ENCODE data around the gene EPB41. TPM values are rescaled to one million over a fixed set of nuclear protein-coding genes. Genes with fewer than 3 reads are reported as not detected.
"Not testable (repeated sequence)": the region's sequence is repeated elsewhere in the genome, so short reads cannot be mapped to it uniquely, and the experiment has no call there.

The EPB41 gene
- total RNA-seq, 3 donors from 2014 or later: 45.8 to 82.2 (median 76.3) TPM

DNA sequence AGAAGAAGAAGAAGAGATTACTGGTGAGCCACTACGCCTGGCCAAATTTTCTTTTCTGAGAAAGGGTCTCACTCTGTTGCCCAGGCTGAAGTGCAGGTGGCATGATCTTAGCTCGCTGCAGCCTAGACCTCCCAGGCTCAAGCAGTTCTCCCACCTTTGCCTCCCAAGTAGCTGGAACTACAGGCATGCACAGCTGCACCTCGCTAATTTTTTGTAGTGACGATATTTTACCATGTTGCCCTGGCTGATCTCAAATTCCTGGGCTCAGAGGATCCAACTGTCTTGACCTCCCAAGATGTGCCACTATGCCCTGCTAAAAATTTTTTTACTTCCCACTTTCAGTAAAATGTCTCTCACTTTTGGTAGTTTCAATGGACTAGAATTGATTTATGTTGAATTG is 184.9 kb downstream of the EPB41 start:
- Histone ChIP-seq H3K9me3 (no peaks in the 10 kb centered on the region), H3K36me3 (ENCODE audit: low read depth) (no peaks in the 10 kb centered on the region), H3K4me3 (no peak overlapping the region), H3K4me1 (ENCODE audit: low read depth) (no peaks in the 10 kb centered on the region)
- TF ChIP-seq, protein P1, sequence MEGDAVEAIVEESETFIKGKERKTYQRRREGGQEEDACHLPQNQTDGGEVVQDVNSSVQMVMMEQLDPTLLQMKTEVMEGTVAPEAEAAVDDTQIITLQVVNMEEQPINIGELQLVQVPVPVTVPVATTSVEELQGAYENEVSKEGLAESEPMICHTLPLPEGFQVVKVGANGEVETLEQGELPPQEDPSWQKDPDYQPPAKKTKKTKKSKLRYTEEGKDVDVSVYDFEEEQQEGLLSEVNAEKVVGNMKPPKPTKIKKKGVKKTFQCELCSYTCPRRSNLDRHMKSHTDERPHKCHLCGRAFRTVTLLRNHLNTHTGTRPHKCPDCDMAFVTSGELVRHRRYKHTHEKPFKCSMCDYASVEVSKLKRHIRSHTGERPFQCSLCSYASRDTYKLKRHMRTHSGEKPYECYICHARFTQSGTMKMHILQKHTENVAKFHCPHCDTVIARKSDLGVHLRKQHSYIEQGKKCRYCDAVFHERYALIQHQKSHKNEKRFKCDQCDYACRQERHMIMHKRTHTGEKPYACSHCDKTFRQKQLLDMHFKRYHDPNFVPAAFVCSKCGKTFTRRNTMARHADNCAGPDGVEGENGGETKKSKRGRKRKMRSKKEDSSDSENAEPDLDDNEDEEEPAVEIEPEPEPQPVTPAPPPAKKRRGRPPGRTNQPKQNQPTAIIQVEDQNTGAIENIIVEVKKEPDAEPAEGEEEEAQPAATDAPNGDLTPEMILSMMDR (IDR thresholded peaks at IDR 0.05): no peak
- intact Hi-C loops (cut with DNase I, micrococcal nuclease): no loop called here
- no peak for DNase-seq
- ATAC-seq: no peak

DNA sequence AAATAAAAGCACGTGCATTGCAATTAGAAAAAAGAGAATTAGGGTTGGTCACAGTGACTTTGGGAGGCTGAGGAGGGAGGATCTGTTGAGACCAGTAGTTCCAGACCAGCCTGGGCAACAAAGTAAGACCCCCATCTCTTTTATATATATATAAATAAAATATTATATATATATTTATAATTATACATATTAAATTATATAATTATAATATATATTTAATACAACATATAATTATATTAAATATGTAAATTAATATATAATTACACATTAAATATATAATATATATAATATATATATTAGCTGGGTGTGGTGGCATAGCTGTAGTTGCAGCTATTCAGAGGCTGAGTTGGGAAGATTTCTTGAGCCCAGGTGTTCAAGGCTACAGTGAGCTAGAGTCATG is 186.1 kb downstream of the EPB41 start:
- Histone ChIP-seq H3K9me3 (no peaks in the 10 kb centered on the region), H3K4me1 (ENCODE audit: low read depth) (no peaks in the 10 kb centered on the region), H3K36me3 (ENCODE audit: low read depth) (no peaks in the 10 kb centered on the region), H3K4me3 (no peak overlapping the region)
- TF ChIP-seq, protein P1 (IDR thresholded peaks at IDR 0.05): no peak
- intact Hi-C loops (cut with DNase I, micrococcal nuclease): no loop called here
- ATAC-seq (no peak), DNase-seq (no peak)

DNA sequence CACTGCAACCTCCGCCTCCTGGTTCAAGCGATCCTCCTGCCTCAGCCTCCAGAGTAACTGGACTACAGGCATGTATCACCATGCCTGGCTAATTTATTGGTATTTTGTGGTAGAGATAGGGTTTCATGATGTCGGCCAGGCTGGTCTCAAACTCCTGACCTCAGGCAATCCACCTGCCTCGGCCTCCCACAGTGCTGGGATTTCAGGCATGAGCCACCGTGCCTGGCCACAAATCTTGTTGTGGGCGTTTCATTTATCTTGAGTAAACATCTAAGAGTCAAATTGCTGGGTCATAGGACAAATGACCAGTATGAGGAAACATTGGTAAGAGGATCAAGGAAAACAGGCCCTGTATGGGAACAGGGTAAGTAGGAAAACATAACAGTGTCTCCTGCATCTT is 191.5 kb downstream of the EPB41 start:
- no peak for ATAC-seq
- TF ChIP-seq, protein P1 (IDR thresholded peaks at IDR 0.05): no peak
- H3K4me1 ChIP-seq (ENCODE audit: low read depth): no peaks in the 10 kb centered on the region
- no peak overlapping the region for H3K4me3 ChIP-seq
- intact Hi-C loops (cut with DNase I, micrococcal nuclease): no loop called here
- no peaks in the 10 kb centered on the region for H3K9me3 ChIP-seq
- no peak for DNase-seq
- H3K36me3 ChIP-seq (ENCODE audit: low read depth): no peaks in the 10 kb centered on the region

DNA sequence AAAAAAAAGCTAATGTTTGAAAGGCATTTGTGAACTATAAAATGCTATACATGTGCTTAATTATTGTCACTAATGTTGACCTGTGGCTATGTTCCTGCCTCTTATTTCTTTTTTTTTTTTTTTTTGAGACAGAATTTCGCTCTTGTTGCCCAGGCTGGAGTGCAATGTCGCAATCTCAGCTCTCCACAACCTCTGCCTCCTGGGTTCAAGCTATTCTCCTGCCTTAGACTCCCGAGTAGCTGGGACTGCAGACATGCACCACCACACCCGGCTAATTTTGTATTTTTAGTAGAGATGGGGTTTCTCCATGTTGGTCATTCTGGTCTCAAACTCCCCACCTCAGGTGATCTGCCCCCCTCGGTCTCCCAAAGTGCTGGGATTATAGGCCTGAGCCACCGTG is 193.7 kb downstream of the EPB41 start:
- H3K4me1 ChIP-seq (ENCODE audit: low read depth); H3K4me3 ChIP-seq; H3K9me3 ChIP-seq; DNase-seq; H3K36me3 ChIP-seq (ENCODE audit: low read depth); intact Hi-C loops (cut with DNase I, micrococcal nuclease); ATAC-seq: not testable (repeated sequence)

DNA sequence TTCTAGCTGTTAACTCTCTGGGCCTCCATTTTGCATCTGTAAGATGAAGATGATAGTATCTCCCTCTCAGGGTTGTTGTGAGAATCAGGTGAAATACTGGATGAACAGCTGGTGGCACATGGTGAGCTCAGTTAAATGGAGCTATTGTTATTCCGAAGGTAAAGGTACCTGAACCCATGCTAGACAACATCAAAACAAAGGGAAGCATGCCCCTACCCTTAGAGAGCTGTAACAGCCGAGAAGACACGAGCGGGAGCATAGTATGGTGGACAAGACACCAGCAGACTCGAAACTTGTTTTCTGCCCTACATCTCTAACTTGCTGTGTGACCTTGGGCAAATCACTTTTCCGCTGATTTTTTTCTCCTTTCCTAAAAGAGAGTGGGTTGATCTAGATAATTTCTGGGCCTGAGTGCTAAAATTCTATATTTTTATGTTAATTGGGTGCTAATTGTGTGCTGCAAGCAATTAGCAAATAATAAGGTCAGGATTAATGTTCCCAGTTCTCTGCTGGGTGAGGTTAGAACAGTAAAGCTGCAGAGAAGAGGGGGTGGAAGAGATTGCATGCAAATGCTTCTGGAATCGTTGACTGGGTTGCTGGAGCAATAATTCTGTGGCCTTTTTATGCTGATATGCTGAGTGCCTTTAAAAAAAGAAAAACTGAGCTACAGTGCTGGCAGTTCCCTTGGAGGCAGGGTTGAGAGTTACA is 198.5 kb downstream of the EPB41 start:
- TF ChIP-seq, protein P1 (IDR thresholded peaks at IDR 0.05): no peak
- Histone ChIP-seq H3K4me1 (ENCODE audit: low read depth) (no peaks in the 10 kb centered on the region), H3K36me3 (ENCODE audit: low read depth) (no peaks in the 10 kb centered on the region), H3K4me3 (no peak overlapping the region), H3K9me3 (no peaks in the 10 kb centered on the region)
- intact Hi-C loops (cut with DNase I, micrococcal nuclease): no loop called here
- ATAC-seq: no peak
- DNase-seq: no peak

DNA sequence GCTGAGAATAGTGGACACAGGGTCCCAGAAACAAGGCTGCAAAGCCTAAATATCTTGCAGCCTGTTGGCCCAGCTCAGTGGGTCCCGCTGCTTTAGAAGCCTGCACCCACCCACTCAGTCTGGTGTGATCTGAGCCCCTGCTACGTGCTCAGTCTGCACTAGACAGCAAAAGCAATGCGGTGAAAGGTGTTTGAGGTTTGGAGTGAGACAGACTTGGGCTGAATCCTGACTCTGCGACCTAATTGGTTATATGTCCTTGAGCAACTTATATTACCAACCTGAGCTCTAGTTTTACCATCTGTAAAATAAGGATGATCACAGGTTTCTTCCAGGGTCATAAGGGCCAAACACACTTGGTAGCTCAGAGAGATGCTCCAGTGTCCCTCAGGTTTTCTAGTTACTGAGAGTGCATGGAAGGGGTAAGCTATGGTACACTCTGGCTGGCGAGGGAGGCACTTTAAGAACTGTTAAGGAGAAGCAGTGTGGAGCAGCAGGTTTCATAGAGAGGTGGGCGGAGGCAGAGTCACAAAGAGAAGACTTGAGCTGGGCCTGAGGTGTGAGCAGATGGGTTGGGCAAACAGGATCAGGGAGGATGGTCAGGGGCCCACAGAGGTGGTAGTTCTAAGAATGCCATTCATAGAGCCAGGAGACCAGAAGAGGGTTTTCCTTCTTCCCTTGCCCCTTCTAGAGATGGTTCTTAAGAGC is 199.2 kb downstream of the EPB41 start:
- intact Hi-C loops (cut with DNase I, micrococcal nuclease): no loop called here
- DNase-seq (no peak), ATAC-seq (no peak)
- Histone ChIP-seq H3K4me3 (no peak overlapping the region), H3K9me3 (no peaks in the 10 kb centered on the region), H3K36me3 (ENCODE audit: low read depth) (no peaks in the 10 kb centered on the region), H3K4me1 (ENCODE audit: low read depth) (no peaks in the 10 kb centered on the region)
- TF ChIP-seq, protein P1 (IDR thresholded peaks at IDR 0.05): no peak

Data from mucosa of descending colon (tissue), 3 donors.